ENCODE measurements around the gene FBL. TPM values are rescaled to one million over a fixed set of nuclear protein-coding genes. Genes with fewer than 3 reads are reported as not detected.

FBL gene
- total and polyA plus RNA-seq, 9 donors: 218 to 532 (median 378) TPM

DNA sequence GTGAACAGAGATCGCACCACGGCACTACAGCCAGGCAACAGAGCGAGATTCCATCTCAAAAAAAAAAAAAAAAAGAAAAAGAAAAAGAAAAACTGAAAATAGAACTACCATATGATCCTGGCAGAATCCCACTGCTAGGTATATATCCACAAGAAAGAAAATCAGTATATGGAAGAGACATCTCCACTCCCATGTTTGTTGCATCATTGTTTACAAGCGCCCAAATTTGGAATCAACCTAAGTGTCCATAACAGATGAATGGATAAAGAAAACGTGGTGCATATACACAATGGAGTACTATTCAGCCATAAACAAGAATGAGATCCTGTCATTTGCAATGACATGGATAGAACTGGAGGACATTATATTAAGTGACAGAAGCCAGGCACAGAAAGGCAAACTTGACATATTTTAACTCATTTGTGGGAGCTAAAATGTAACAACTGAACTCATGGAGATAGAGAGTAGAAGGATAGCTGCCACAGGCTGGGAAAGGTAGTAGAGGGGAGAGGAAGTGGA lies 38.3 kb downstream of the FBL start:
- no peak for DNase-seq
- TF ChIP-seq POLR2A (IDR thresholded peaks at IDR 0.05) (no peak), EP300 (IDR thresholded peaks at IDR 0.05) (no peak)
- TF ChIP-seq, protein P1, sequence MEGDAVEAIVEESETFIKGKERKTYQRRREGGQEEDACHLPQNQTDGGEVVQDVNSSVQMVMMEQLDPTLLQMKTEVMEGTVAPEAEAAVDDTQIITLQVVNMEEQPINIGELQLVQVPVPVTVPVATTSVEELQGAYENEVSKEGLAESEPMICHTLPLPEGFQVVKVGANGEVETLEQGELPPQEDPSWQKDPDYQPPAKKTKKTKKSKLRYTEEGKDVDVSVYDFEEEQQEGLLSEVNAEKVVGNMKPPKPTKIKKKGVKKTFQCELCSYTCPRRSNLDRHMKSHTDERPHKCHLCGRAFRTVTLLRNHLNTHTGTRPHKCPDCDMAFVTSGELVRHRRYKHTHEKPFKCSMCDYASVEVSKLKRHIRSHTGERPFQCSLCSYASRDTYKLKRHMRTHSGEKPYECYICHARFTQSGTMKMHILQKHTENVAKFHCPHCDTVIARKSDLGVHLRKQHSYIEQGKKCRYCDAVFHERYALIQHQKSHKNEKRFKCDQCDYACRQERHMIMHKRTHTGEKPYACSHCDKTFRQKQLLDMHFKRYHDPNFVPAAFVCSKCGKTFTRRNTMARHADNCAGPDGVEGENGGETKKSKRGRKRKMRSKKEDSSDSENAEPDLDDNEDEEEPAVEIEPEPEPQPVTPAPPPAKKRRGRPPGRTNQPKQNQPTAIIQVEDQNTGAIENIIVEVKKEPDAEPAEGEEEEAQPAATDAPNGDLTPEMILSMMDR (IDR thresholded peaks at IDR 0.05): no peak
- intact Hi-C loops (cut with DNase I): no loop called here
- 76 to 81% (median 78%) methylated on average over 5 of the region's 5 CpGs for WGBS, 3 donors
- Histone ChIP-seq H3K36me3 (no peaks in the 10 kb centered on the region), H3K27me3 (no peaks in the 10 kb centered on the region), H3K4me1 (ENCODE audit: insufficient read depth) (no peaks in the 10 kb centered on the region), H3K27ac (no peak overlapping the region), H3K9me3 (no peaks in the 10 kb centered on the region), H3K4me3 (no peak overlapping the region)

GRCh38 chr19:39805104-39805503 lies 41.1 kb downstream of the FBL start:
- Histone ChIP-seq H3K4me3 (no peak overlapping the region), H3K27me3 (no peaks in the 10 kb centered on the region), H3K27ac (no peak overlapping the region), H3K4me1 (ENCODE audit: insufficient read depth) (no peaks in the 10 kb centered on the region), H3K36me3 (no peaks in the 10 kb centered on the region), H3K9me3 (no peaks in the 10 kb centered on the region)
- 28 to 31% (median 31%) methylated on average over 5 of the region's 5 CpGs for WGBS, 3 donors
- TF ChIP-seq EP300 (IDR thresholded peaks at IDR 0.05) (no peak), POLR2A (IDR thresholded peaks at IDR 0.05) (no peak)
- TF ChIP-seq, protein P1 (IDR thresholded peaks at IDR 0.05): no peak
- DNase-seq: no peak
- intact Hi-C loops (cut with DNase I): no loop called here

DNA sequence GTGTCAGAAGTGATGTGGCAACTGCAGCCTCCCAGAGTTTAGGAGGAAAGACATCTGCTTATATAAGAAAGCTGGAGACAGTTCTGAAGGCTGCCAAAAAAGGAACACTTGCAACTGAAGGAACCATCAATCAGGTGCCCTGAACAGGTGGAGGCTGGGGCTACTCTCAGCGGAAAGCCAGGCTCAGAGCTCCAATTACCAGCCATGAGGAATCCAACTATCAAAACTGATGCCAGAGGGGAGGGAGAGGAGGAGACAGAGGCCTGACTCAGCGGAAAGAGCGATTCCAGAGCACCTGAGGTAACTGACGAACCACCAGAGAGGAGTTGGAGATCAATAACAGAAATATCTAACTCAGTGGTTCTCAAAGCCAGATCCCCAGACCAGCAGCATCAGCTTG lies 43.2 kb downstream of the FBL start:
- no peak for DNase-seq
- TF ChIP-seq POLR2A (IDR thresholded peaks at IDR 0.05) (no peak), EP300 (IDR thresholded peaks at IDR 0.05) (no peak)
- TF ChIP-seq, protein P1 (IDR thresholded peaks at IDR 0.05): no peak
- intact Hi-C loops (cut with DNase I): no loop called here
- Histone ChIP-seq H3K27me3 (no peaks in the 10 kb centered on the region), H3K36me3 (no peaks in the 10 kb centered on the region), H3K4me3 (no peak overlapping the region), H3K27ac (no peak overlapping the region), H3K9me3 (no peaks in the 10 kb centered on the region), H3K4me1 (ENCODE audit: insufficient read depth) (no peaks in the 10 kb centered on the region)
- WGBS, 3 donors: 8 to 16% (median 11%) methylated on average over 4 of the region's 4 CpGs

DNA sequence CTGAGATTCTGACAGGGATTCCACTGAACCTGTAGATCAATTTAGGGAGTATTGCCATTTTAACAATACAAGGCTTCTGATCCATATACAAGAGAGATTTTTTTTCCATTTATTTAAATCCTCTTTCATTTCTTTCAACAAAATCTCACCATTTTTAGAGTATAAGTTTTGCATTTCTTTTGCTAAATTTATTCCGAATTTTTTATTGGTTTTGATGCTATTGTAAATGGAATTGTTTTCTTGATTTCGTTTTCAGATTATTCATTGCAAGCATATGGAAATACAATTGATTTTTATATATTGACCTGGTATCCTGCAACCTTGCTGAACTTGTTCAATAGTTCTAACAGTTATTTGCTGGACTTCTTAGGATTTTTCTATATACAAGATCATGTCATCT lies 49.1 kb downstream of the FBL start:
- intact Hi-C loops (cut with DNase I): loop anchor here in 1 of 4 donors (10.0 kb wide), 1 partner anchor 168 kb away; no protein-coding TSS in a partner anchor

More for the DNA sequence above, 49.1 kb downstream of the FBL start:
- Histone ChIP-seq H3K27ac (no peak overlapping the region), H3K4me1 (ENCODE audit: insufficient read depth) (no peaks in the 10 kb centered on the region), H3K27me3 (no peaks in the 10 kb centered on the region), H3K9me3 (no peaks in the 10 kb centered on the region), H3K36me3 (no peaks in the 10 kb centered on the region), H3K4me3 (no peak overlapping the region)
- no peak for DNase-seq
- WGBS, 3 donors: 49 to 58% (median 51%) methylated on average over 2 of the region's 2 CpGs
- TF ChIP-seq, protein P1 (IDR thresholded peaks at IDR 0.05): no peak
- no peak for TF ChIP-seq EP300 (IDR thresholded peaks at IDR 0.05)
- TF ChIP-seq POLR2A (IDR thresholded peaks at IDR 0.05): no peak

Measured in ovary (tissue), 9 donors.